Measurements from ENCODE around the gene METTL8. TPM values are rescaled to one million over a fixed set of nuclear protein-coding genes. Genes with fewer than 3 reads are reported as not detected.
A peak's percentile ranks its signal among the peaks of the same experiment; 100 is the strongest.
"Not testable (repeated sequence)": the region's sequence is repeated elsewhere in the genome, so short reads cannot be mapped to it uniquely, and the experiment has no call there.

Gene METTL8
- total and polyA plus RNA-seq, 8 donors = 13.8 to 19.2 (median 15.2) TPM

- ATAC-seq (peak; percentile 45), DNase-seq (no peak)
- intact Hi-C loops (cut with DNase I) = no loop called here
- Histone ChIP-seq H3K9me3 (peaks cover 0 to 15% of the 10 kb centered on the region in 2 donors), H3K4me1 (no peaks in the 10 kb centered on the region), H3K36me3 (no peaks in the 10 kb centered on the region), H3K27ac (no peak overlapping the region), H3K27me3 (no peaks in the 10 kb centered on the region), H3K4me3 (no peak overlapping the region)
- TF ChIP-seq CTCF (IDR thresholded peaks at IDR 0.05) = no peak
These were observed 117.6 kb downstream of the METTL8 start for GRCh38 chr2:171316220-171316619.

GRCh38 chr2:171315781-171316180 lies 118.0 kb downstream of the METTL8 start:
- Histone ChIP-seq H3K27me3 (no peaks in the 10 kb centered on the region), H3K9me3 (peaks cover 0 to 18% of the 10 kb centered on the region in 2 donors), H3K27ac (no peak overlapping the region), H3K4me1 (no peaks in the 10 kb centered on the region), H3K4me3 (no peak overlapping the region), H3K36me3 (no peaks in the 10 kb centered on the region)
- intact Hi-C loops (cut with DNase I) = no loop called here
- no peak for TF ChIP-seq CTCF (IDR thresholded peaks at IDR 0.05)
- DNase-seq (no peak), ATAC-seq (peak; percentile 61)

GRCh38 chr2:171312182-171312581 lies 121.6 kb downstream of the METTL8 start:
- H3K9me3 ChIP-seq = peaks cover 0 to 18% of the 10 kb centered on the region in 2 donors
- H3K4me3 ChIP-seq; intact Hi-C loops (cut with DNase I); H3K27me3 ChIP-seq; H3K4me1 ChIP-seq; DNase-seq; ATAC-seq; H3K27ac ChIP-seq; H3K36me3 ChIP-seq: not testable (repeated sequence)

- H3K27ac ChIP-seq; H3K36me3 ChIP-seq; H3K27me3 ChIP-seq; intact Hi-C loops (cut with DNase I); ATAC-seq; H3K4me1 ChIP-seq; DNase-seq; H3K4me3 ChIP-seq: not testable (repeated sequence)
- peaks cover 0 to 18% of the 10 kb centered on the region in 2 donors for H3K9me3 ChIP-seq
These were observed 122.2 kb downstream of the METTL8 start for GRCh38 chr2:171311589-171311988.

- H3K4me3 ChIP-seq = no peak overlapping the region
- H3K4me1 ChIP-seq = no peaks in the 10 kb centered on the region
- no peaks in the 10 kb centered on the region for H3K36me3 ChIP-seq
- no peaks in the 10 kb centered on the region for H3K27me3 ChIP-seq
- peaks cover 0 to 21% of the 10 kb centered on the region in 2 donors for H3K9me3 ChIP-seq
- no peak overlapping the region for H3K27ac ChIP-seq
- TF ChIP-seq CTCF (IDR thresholded peaks at IDR 0.05) = no peak
- no peak for DNase-seq
- ATAC-seq = no peak
- intact Hi-C loops (cut with DNase I) = no loop called here
These were observed 122.9 kb downstream of the METTL8 start for GRCh38 chr2:171310889-171311288.

- Histone ChIP-seq H3K27ac (no peak overlapping the region), H3K27me3 (no peaks in the 10 kb centered on the region), H3K4me1 (no peaks in the 10 kb centered on the region), H3K4me3 (no peak overlapping the region), H3K9me3 (peaks cover 0 to 21% of the 10 kb centered on the region in 2 donors), H3K36me3 (no peaks in the 10 kb centered on the region)
- intact Hi-C loops (cut with DNase I) = no loop called here
- no peak for ATAC-seq
- DNase-seq = no peak
- no peak for TF ChIP-seq CTCF (IDR thresholded peaks at IDR 0.05)
These were observed 124.1 kb downstream of the METTL8 start for GRCh38 chr2:171309455-171310286.
